GM10248 (cell line): ENCODE data around the gene PILRA.

Experiments
- CTCF ChIA-PET: fragments of 300-600 bp; sonication (Branson Sonifier 250); formaldehyde crosslinking; extraction: SDS; loops from one replicate; lab custom pipeline; 2021; ENCODE audit warnings: antibody characterized with exemption; lab: Yijun Ruan, JAX
- POLR2A ChIA-PET: fragments of 350-650 bp; sonication (Branson Sonifier 250); formaldehyde crosslinking; extraction: SDS; loops from one replicate; lab custom pipeline; 2020; ENCODE audit warnings: antibody characterized with exemption; lab: Yijun Ruan, JAX
- DNase-seq: peaks from one replicate; pipeline ENCODE4 v3.0.0; 2012; ENCODE audit errors: extremely low spot score
- TF ChIP-seq, protein P1 (sequence below): IDR thresholded peaks from 2 replicates; pipeline ENCODE4 v1.5.1; 2012; ENCODE audit warnings: mild to moderate bottlenecking, low read depth; ENCODE audit errors: extremely low read depth, missing control alignments, control extremely low read depth

The PILRA gene

GRCh38 chr7:100418930-100419659, 45.8 kb downstream of the PILRA start:
- TF ChIP-seq, protein P1, sequence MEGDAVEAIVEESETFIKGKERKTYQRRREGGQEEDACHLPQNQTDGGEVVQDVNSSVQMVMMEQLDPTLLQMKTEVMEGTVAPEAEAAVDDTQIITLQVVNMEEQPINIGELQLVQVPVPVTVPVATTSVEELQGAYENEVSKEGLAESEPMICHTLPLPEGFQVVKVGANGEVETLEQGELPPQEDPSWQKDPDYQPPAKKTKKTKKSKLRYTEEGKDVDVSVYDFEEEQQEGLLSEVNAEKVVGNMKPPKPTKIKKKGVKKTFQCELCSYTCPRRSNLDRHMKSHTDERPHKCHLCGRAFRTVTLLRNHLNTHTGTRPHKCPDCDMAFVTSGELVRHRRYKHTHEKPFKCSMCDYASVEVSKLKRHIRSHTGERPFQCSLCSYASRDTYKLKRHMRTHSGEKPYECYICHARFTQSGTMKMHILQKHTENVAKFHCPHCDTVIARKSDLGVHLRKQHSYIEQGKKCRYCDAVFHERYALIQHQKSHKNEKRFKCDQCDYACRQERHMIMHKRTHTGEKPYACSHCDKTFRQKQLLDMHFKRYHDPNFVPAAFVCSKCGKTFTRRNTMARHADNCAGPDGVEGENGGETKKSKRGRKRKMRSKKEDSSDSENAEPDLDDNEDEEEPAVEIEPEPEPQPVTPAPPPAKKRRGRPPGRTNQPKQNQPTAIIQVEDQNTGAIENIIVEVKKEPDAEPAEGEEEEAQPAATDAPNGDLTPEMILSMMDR: no peak
- ChIA-PET POLR2A (interaction anchor here (0.9 kb wide), 1 partner anchor 9 kb away, joined by 4 read pairs; the partner anchor contains the start of gene ZCWPW1), CTCF (interaction anchor here (5.5 kb wide), 1 partner anchor 12 kb away, joined by 44 read pairs; no protein-coding TSS in a partner anchor)
- DNase-seq: no peak

DNA sequence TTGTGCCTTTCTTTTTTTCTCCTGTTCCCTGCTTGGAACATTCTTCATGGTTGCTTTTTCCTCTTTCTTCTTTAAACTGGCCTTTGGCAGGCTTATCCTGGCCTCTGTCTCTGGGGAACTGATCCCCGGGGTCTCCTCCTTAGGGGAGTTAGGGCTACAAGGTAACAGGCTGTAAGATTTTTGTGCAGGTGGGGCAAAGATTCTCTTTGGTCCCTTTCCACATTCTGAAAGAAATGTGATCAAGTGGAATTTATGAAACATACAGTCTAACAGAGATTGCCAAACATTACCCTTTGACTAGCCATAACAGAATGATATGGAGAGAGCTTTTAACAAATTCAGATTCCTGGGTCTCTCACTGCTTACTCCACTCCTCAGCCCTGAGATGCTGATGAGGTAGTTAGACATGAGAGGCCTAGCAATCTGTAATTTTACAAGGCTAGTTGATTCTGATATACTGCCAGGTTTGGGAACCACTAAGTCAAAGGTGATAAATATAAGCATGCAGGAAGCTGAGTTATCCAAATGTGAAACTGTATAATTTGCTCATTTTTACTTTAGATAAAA, 46.5 kb downstream of the PILRA start:
- CTCF ChIA-PET: interaction anchor here (1.2 to 5.5 kb wide), 2 partner anchors 12 to 31 kb away, joined by 3 to 44 read pairs; no protein-coding TSS in a partner anchor
- TF ChIP-seq, protein P1: no peak
- DNase-seq: no peak
- POLR2A ChIA-PET: no interaction called here

DNA sequence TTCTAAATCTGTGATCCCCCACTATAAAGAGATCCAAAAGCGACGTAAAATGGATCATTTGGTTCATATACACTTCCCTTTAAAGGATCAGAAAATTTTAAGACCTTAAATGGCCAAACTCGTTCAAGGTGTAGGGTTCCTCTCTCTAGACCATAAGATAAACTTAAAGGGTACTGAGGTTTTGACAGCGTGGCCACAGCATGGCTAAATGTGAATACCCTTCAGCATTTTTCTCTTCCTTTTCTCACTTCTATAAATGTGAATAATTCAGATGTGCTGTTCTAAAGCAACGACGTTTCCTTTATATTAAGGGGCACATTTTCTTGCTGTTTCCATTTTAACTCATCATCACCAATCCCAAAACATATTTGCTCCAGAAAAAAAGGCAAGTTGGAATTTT, 50.0 kb downstream of the PILRA start:
- DNase-seq: peak; percentile 22
- TF ChIP-seq, protein P1: no peak
- POLR2A ChIA-PET: no interaction called here
- CTCF ChIA-PET: interaction anchor here (1.6 to 5.5 kb wide), 2 partner anchors 10 to 16 kb away, joined by 8 to 44 read pairs; no protein-coding TSS in a partner anchor

- ChIA-PET POLR2A (no interaction called here), CTCF (interaction anchor here (0.9 kb wide), 1 partner anchor 81 kb away, joined by 3 read pairs; no protein-coding TSS in a partner anchor)
- DNase-seq: no peak
- TF ChIP-seq, protein P1: no peak
Measured at GRCh38 chr7:100425347-100425746, 52.1 kb downstream of the PILRA start.

GRCh38 chr7:100426516-100426915, 53.2 kb downstream of the PILRA start:
- no peak for DNase-seq
- ChIA-PET CTCF (no interaction called here), POLR2A (no interaction called here)
- TF ChIP-seq, protein P1: no peak

GRCh38 chr7:100427762-100428198, 54.5 kb downstream of the PILRA start:
- ChIA-PET CTCF (interaction anchor here (1.4 kb wide), 1 partner anchor 256 kb away, joined by 3 read pairs; no protein-coding TSS in a partner anchor), POLR2A (interaction anchor here (0.7 to 1.4 kb wide), 9 partner anchors 9 to 1870 kb away, joined by 3 to 4 read pairs (median 3); partner anchors contain the start of genes PPP1R35 and UFSP1)
- no peak for DNase-seq
- TF ChIP-seq, protein P1: no peak
